Activated CD4-positive, alpha-beta memory T cell treated with anti-CD3 and anti-CD28 coated beads, Interleukin-2, amount 10 ng/mL, durations not matched to agents 7 days and 5 days (primary cell): ENCODE measurements around the gene RBM22. TPM values are rescaled to one million over a fixed set of nuclear protein-coding genes. Genes with fewer than 3 reads are reported as not detected.

Experiments used
- CTCF ChIA-PET: fragments of 350-600 bp; sonication (Branson Sonifier 250); formaldehyde crosslinking; loops from one replicate; lab custom pipeline; 2021; ENCODE audit warnings: antibody characterized with exemption, inconsistent platforms; lab: Charles Lee
- POLR2A ChIA-PET: fragments of 350-600 bp; sonication (Branson Sonifier 250); formaldehyde crosslinking; loops from one replicate; lab custom pipeline; 2021; ENCODE audit warnings: antibody characterized with exemption; lab: Charles Lee
- DNase-seq: peaks from one replicate; pipeline ENCODE4 v3.0.0-alpha.2; 2020
- H3K27ac Mint-ChIP-seq: one replicate; pipeline ENCODE4 v1.8.0; 2021; ENCODE audit warnings: mild to moderate bottlenecking, mixed read lengths
- H3K27me3 Mint-ChIP-seq: one replicate; pipeline ENCODE4 v1.8.0; 2021; ENCODE audit warnings: mixed read lengths
- H3K36me3 Mint-ChIP-seq: one replicate; pipeline ENCODE4 v1.8.0; 2021; ENCODE audit warnings: low read depth, mixed read lengths
- H3K4me1 Mint-ChIP-seq: one replicate; pipeline ENCODE4 v1.8.0; 2021; ENCODE audit warnings: mixed read lengths
- H3K4me3 Mint-ChIP-seq: one replicate; pipeline ENCODE4 v1.8.0; 2021; ENCODE audit warnings: mild to moderate bottlenecking, mixed read lengths
- H3K9me3 Mint-ChIP-seq: one replicate; pipeline ENCODE4 v1.8.0; 2021; ENCODE audit warnings: mixed read lengths
- total RNA-seq, 2 experiments: library from RNA; stranded (reverse); gene quantifications; one replicate each; pipeline ENCODE4 v1.2.3, GENCODE V29; 2021

RBM22 gene
- total RNA-seq, 2 experiments from 2014 or later: 66.8 to 70.7 TPM

- Mint-ChIP-seq H3K27me3 (peaks cover 7% of the 10 kb centered on the region), H3K4me1 (peaks cover 7% of the 10 kb centered on the region), H3K4me3 (no peak overlapping the region), H3K36me3 (no peaks in the 10 kb centered on the region), H3K9me3 (no peaks in the 10 kb centered on the region), H3K27ac (no peak overlapping the region)
- ChIA-PET CTCF (interaction anchor here (1.5 to 4.1 kb wide), 2 partner anchors 42 to 98 kb away, joined by 5 to 18 read pairs; partner anchors contain the start of gene RBM22), POLR2A (no interaction called here)
- no peak for DNase-seq
Measured at GRCh38 chr5:150658699-150659265, 42.1 kb downstream of the RBM22 start.

- DNase-seq: no peak
- ChIA-PET POLR2A (no interaction called here), CTCF (interaction anchor here (0.8 to 4.1 kb wide), 3 partner anchors 43 to 113 kb away, joined by 3 to 18 read pairs (median 5); partner anchors contain the start of gene RBM22)
- Mint-ChIP-seq H3K4me1 (peaks cover 7% of the 10 kb centered on the region), H3K9me3 (no peaks in the 10 kb centered on the region), H3K36me3 (no peaks in the 10 kb centered on the region), H3K27me3 (peaks cover 7% of the 10 kb centered on the region), H3K4me3 (no peak overlapping the region), H3K27ac (no peak overlapping the region)
Measured at GRCh38 chr5:150658121-150658520, 42.7 kb downstream of the RBM22 start.

- Mint-ChIP-seq H3K4me3 (peak overlapping the region; percentile 76), H3K27me3 (peaks cover 7% of the 10 kb centered on the region), H3K27ac (no peak overlapping the region), H3K9me3 (no peaks in the 10 kb centered on the region), H3K36me3 (no peaks in the 10 kb centered on the region), H3K4me1 (peaks cover 7% of the 10 kb centered on the region)
- DNase-seq: peak; percentile 84
- POLR2A ChIA-PET: interaction anchor here (1.4 to 2.6 kb wide), 3 partner anchors 12 to 44 kb away, joined by 5 to 9 read pairs (median 5); partner anchors contain the start of gene RBM22
- CTCF ChIA-PET: interaction anchor here (0.5 to 4.1 kb wide), 8 partner anchors 8 to 197 kb away, joined by 3 to 18 read pairs (median 4); partner anchors contain the start of gene RBM22
Measured at GRCh38 chr5:150656191-150657132, 44.4 kb downstream of the RBM22 start.

GRCh38 chr5:150655221-150655620, 45.6 kb downstream of the RBM22 start:
- Mint-ChIP-seq H3K4me1 (peaks cover 7% of the 10 kb centered on the region), H3K27ac (no peak overlapping the region), H3K36me3 (no peaks in the 10 kb centered on the region), H3K4me3 (no peak overlapping the region), H3K9me3 (no peaks in the 10 kb centered on the region), H3K27me3 (peaks cover 6% of the 10 kb centered on the region)
- ChIA-PET POLR2A (interaction anchor here (0.8 to 2.6 kb wide), 3 partner anchors 11 to 192 kb away, joined by 4 to 9 read pairs (median 5); partner anchors contain the start of genes IRGM and RBM22), CTCF (interaction anchor here (0.6 to 4.1 kb wide), 6 partner anchors 11 to 191 kb away, joined by 3 to 18 read pairs (median 6); partner anchors contain the start of genes IRGM and RBM22)
- no peak for DNase-seq

GRCh38 chr5:150653762-150654556, 46.9 kb downstream of the RBM22 start:
- H3K36me3 Mint-ChIP-seq: no peaks in the 10 kb centered on the region
- peaks cover 7% of the 10 kb centered on the region for H3K4me1 Mint-ChIP-seq
- H3K9me3 Mint-ChIP-seq: no peaks in the 10 kb centered on the region
- no peak overlapping the region for H3K4me3 Mint-ChIP-seq
- ChIA-PET POLR2A (interaction anchor here (1.2 to 2.6 kb wide), 2 partner anchors 10 to 47 kb away, joined by 4 to 9 read pairs; partner anchors contain the start of gene RBM22), CTCF (interaction anchor here (2.1 kb wide), 1 partner anchor 125 kb away, joined by 6 read pairs; the partner anchor contains the start of gene SMIM3)
- peaks cover 3% of the 10 kb centered on the region for H3K27me3 Mint-ChIP-seq
- DNase-seq: no peak
- no peak overlapping the region for H3K27ac Mint-ChIP-seq

GRCh38 chr5:150653145-150653761, 47.6 kb downstream of the RBM22 start:
- CTCF ChIA-PET: interaction anchor here (2.1 kb wide), 1 partner anchor 126 kb away, joined by 6 read pairs; the partner anchor contains the start of gene SMIM3
- POLR2A ChIA-PET: interaction anchor here (1.2 kb wide), 1 partner anchor 48 kb away, joined by 4 read pairs; the partner anchor contains the start of gene RBM22
- Mint-ChIP-seq H3K36me3 (no peaks in the 10 kb centered on the region), H3K27me3 (peaks cover 3% of the 10 kb centered on the region), H3K4me1 (peaks cover 7% of the 10 kb centered on the region), H3K4me3 (no peak overlapping the region), H3K9me3 (no peaks in the 10 kb centered on the region), H3K27ac (no peak overlapping the region)
- no peak for DNase-seq

GRCh38 chr5:150651924-150652671, 48.8 kb downstream of the RBM22 start:
- CTCF ChIA-PET: interaction anchor here (1.1 kb wide), 1 partner anchor 91 kb away, joined by 4 read pairs; no protein-coding TSS in a partner anchor
- H3K4me1 Mint-ChIP-seq: peaks cover 3% of the 10 kb centered on the region
- no peaks in the 10 kb centered on the region for H3K9me3 Mint-ChIP-seq
- POLR2A ChIA-PET: no interaction called here
- no peak overlapping the region for H3K4me3 Mint-ChIP-seq
- no peak for DNase-seq
- no peak overlapping the region for H3K27ac Mint-ChIP-seq
- H3K27me3 Mint-ChIP-seq: peaks cover 3% of the 10 kb centered on the region
- H3K36me3 Mint-ChIP-seq: no peaks in the 10 kb centered on the region

- Mint-ChIP-seq H3K27me3 (peaks cover 3% of the 10 kb centered on the region), H3K36me3 (no peaks in the 10 kb centered on the region), H3K27ac (no peak overlapping the region), H3K9me3 (no peaks in the 10 kb centered on the region), H3K4me1 (peaks cover 2% of the 10 kb centered on the region), H3K4me3 (no peak overlapping the region)
- POLR2A ChIA-PET: no interaction called here
- no peak for DNase-seq
- CTCF ChIA-PET: interaction anchor here (1.1 kb wide), 1 partner anchor 91 kb away, joined by 4 read pairs; no protein-coding TSS in a partner anchor
Measured at GRCh38 chr5:150651382-150651781, 49.5 kb downstream of the RBM22 start.

GRCh38 chr5:150650021-150651006, 50.5 kb downstream of the RBM22 start:
- Mint-ChIP-seq H3K36me3 (no peaks in the 10 kb centered on the region), H3K4me3 (no peak overlapping the region), H3K9me3 (no peaks in the 10 kb centered on the region), H3K4me1 (no peaks in the 10 kb centered on the region), H3K27me3 (peaks cover 3% of the 10 kb centered on the region), H3K27ac (no peak overlapping the region)
- ChIA-PET CTCF (no interaction called here), POLR2A (no interaction called here)
- DNase-seq: no peak

GRCh38 chr5:150649108-150650020, 51.5 kb downstream of the RBM22 start:
- no peak overlapping the region for H3K27ac Mint-ChIP-seq
- no peaks in the 10 kb centered on the region for H3K4me1 Mint-ChIP-seq
- ChIA-PET CTCF (no interaction called here), POLR2A (no interaction called here)
- no peak overlapping the region for H3K4me3 Mint-ChIP-seq
- H3K36me3 Mint-ChIP-seq: no peaks in the 10 kb centered on the region
- no peak for DNase-seq
- no peaks in the 10 kb centered on the region for H3K9me3 Mint-ChIP-seq
- H3K27me3 Mint-ChIP-seq: peaks cover 7% of the 10 kb centered on the region
